ENCODE results near the gene SZRD1.
A peak's percentile ranks its signal among the peaks of the same experiment; 100 is the strongest.

Gene SZRD1

DNA sequence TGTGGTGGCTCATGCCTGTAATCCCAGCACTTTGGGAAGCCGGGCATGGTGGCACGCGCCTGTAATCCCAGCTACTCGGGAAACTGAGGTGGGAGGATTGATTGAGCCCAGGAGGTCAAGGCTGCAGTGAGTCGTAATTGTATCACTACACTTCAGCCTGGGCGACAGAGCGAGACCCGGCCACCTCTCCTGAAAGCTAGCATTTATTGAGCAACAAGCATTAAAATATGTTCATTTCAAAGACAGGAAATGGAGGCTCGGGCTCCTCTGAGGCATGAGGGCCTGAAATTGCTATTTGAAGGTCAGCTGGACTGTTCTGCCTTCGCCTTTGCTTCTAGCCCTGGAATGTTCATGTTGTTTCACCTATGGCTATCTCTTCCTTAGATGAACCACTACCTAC lies 35.7 kb downstream of the SZRD1 start:
- H3K27ac Mint-ChIP-seq = no peak overlapping the region
- H3K4me3 Mint-ChIP-seq = no peak overlapping the region
- H3K27me3 Mint-ChIP-seq = no peaks in the 10 kb centered on the region
- H3K36me3 Mint-ChIP-seq = no peaks in the 10 kb centered on the region
- H3K9me3 Mint-ChIP-seq (ENCODE audit: low read depth) = no peaks in the 10 kb centered on the region
- H3K4me1 Mint-ChIP-seq (ENCODE audit: low read depth) = no peaks in the 10 kb centered on the region

GRCh38 chr1:16405441-16405840 lies 38.4 kb downstream of the SZRD1 start:
- Mint-ChIP-seq H3K4me1 (ENCODE audit: low read depth) (no peaks in the 10 kb centered on the region), H3K27ac (no peak overlapping the region), H3K9me3 (ENCODE audit: low read depth) (no peaks in the 10 kb centered on the region), H3K4me3 (no peak overlapping the region), H3K27me3 (no peaks in the 10 kb centered on the region), H3K36me3 (no peaks in the 10 kb centered on the region)

DNA sequence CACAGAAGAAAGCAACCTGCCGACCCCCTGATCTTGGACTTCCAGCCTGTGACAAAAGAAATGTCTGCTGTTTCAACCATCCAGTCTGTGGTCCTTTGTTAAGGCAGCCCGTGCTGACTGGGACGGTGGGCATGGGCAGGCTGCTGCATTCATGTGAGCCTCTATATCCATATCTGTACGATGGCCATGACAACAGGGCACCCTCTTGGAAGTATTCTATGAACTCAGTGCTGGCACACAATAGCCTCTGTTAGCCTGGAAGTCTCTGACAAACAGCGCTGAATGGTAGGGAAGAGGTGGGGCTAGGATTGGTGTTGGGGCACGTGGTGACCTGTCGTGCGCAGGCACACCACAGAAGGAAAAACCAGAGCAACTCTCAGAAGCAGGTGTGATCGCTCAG lies 39.8 kb downstream of the SZRD1 start:
- Mint-ChIP-seq H3K4me1 (ENCODE audit: low read depth) (no peaks in the 10 kb centered on the region), H3K36me3 (no peaks in the 10 kb centered on the region), H3K27me3 (no peaks in the 10 kb centered on the region), H3K27ac (peak overlapping the region; percentile 28), H3K9me3 (ENCODE audit: low read depth) (no peaks in the 10 kb centered on the region), H3K4me3 (no peak overlapping the region)

- H3K36me3 Mint-ChIP-seq = no peaks in the 10 kb centered on the region
- H3K27ac Mint-ChIP-seq = no peak overlapping the region
- H3K9me3 Mint-ChIP-seq (ENCODE audit: low read depth) = no peaks in the 10 kb centered on the region
- no peaks in the 10 kb centered on the region for H3K4me1 Mint-ChIP-seq (ENCODE audit: low read depth)
- no peak overlapping the region for H3K4me3 Mint-ChIP-seq
- H3K27me3 Mint-ChIP-seq = no peaks in the 10 kb centered on the region
Measured at GRCh38 chr1:16409536-16410152, 42.6 kb downstream of the SZRD1 start.

DNA sequence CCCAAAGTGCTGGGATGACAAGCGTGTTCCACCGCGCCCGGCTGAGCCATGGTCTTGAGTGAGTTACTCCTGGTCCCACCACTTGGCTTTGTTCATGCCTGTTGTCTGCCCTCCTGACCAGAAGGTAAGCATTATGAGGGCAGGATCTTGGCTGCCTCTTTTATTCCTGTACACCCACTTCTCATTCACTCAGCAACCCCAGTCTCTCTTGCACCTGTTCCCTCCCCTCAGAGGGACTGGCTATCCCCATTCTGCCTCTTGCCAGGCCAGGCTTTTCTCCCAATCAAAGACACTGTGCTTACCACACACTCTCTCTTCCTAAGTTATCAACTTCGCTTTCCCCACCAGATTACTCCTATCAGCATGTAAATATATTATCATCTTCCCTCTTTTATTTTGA lies 43.8 kb downstream of the SZRD1 start:
- Mint-ChIP-seq H3K36me3 (no peaks in the 10 kb centered on the region), H3K27ac (no peak overlapping the region), H3K9me3 (ENCODE audit: low read depth) (no peaks in the 10 kb centered on the region), H3K4me3 (no peak overlapping the region), H3K4me1 (ENCODE audit: low read depth) (no peaks in the 10 kb centered on the region), H3K27me3 (no peaks in the 10 kb centered on the region)

GRCh38 chr1:16413191-16413590 lies 46.1 kb downstream of the SZRD1 start:
- no peaks in the 10 kb centered on the region for H3K27me3 Mint-ChIP-seq
- no peaks in the 10 kb centered on the region for H3K9me3 Mint-ChIP-seq (ENCODE audit: low read depth)
- no peaks in the 10 kb centered on the region for H3K36me3 Mint-ChIP-seq
- no peak overlapping the region for H3K27ac Mint-ChIP-seq
- peaks cover 3% of the 10 kb centered on the region for H3K4me1 Mint-ChIP-seq (ENCODE audit: low read depth)
- no peak overlapping the region for H3K4me3 Mint-ChIP-seq

DNA sequence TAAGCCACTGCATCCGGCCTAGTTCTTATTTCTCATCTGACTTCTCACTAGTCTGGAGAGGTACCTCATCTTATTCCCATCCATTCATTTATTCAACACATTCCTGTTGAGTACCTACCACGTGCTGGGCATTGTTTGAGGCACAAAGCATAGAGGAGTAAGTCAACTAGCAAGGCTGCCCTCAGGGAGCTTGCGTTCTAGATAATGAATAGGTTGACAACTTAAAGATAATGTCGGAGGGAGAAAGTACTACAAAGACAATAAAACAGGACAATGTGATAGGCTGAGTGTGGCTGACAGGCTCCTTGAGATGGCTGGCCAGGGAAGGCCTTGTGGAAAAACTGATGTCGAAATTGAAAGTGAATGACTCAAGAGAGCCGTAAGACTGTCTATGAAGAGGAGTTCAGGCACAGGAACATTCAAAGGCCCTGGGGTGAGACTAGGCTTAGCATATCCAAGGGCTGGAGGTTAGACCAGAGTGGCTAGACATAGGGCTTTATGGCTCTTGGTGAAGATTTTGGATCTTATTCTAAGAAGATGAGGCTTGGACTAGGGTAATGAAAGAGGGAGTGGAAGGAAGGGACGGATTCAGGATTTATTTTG lies 51.9 kb downstream of the SZRD1 start:
- Mint-ChIP-seq H3K9me3 (ENCODE audit: low read depth) (no peaks in the 10 kb centered on the region), H3K27ac (peak overlapping the region; percentile 75), H3K27me3 (no peaks in the 10 kb centered on the region), H3K4me3 (peak overlapping the region; percentile 44), H3K4me1 (ENCODE audit: low read depth) (peaks cover 32% of the 10 kb centered on the region), H3K36me3 (peaks cover 2% of the 10 kb centered on the region)

- Mint-ChIP-seq H3K4me1 (ENCODE audit: low read depth) (peaks cover 32% of the 10 kb centered on the region), H3K27me3 (no peaks in the 10 kb centered on the region), H3K9me3 (ENCODE audit: low read depth) (no peaks in the 10 kb centered on the region), H3K4me3 (peak overlapping the region; percentile 55), H3K27ac (peak overlapping the region; percentile 84), H3K36me3 (peaks cover 2% of the 10 kb centered on the region)
Measured at GRCh38 chr1:16420424-16421118, 53.5 kb downstream of the SZRD1 start.

- peaks cover 32% of the 10 kb centered on the region for H3K4me1 Mint-ChIP-seq (ENCODE audit: low read depth)
- H3K27ac Mint-ChIP-seq = peak overlapping the region; percentile 84
- H3K9me3 Mint-ChIP-seq (ENCODE audit: low read depth) = no peaks in the 10 kb centered on the region
- peaks cover 2% of the 10 kb centered on the region for H3K36me3 Mint-ChIP-seq
- no peak overlapping the region for H3K4me3 Mint-ChIP-seq
- H3K27me3 Mint-ChIP-seq = no peaks in the 10 kb centered on the region
Measured at GRCh38 chr1:16421201-16421600, 54.2 kb downstream of the SZRD1 start.

DNA sequence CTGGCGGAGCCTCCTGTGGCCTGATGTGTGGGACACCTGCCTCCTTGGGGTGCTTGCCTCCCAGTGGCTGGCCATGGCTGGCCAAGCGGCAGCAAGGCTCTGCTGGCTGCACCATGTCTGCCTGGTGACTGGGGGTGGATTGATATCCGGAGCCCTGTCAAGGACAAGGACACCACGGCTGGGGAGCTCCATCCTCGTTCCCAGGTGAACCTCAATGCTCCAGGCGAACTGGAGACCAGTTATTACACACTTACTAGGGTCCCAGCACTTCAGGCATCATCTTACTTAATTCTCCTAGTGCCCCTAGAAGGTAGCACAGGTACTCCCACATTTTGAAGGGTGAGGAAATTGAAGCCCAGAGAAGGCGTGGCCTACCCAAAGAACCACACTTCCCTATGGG lies 55.0 kb downstream of the SZRD1 start:
- Mint-ChIP-seq H3K4me3 (no peak overlapping the region), H3K9me3 (ENCODE audit: low read depth) (no peaks in the 10 kb centered on the region), H3K27me3 (no peaks in the 10 kb centered on the region), H3K4me1 (ENCODE audit: low read depth) (peaks cover 32% of the 10 kb centered on the region), H3K36me3 (peaks cover 2% of the 10 kb centered on the region), H3K27ac (no peak overlapping the region)

DNA sequence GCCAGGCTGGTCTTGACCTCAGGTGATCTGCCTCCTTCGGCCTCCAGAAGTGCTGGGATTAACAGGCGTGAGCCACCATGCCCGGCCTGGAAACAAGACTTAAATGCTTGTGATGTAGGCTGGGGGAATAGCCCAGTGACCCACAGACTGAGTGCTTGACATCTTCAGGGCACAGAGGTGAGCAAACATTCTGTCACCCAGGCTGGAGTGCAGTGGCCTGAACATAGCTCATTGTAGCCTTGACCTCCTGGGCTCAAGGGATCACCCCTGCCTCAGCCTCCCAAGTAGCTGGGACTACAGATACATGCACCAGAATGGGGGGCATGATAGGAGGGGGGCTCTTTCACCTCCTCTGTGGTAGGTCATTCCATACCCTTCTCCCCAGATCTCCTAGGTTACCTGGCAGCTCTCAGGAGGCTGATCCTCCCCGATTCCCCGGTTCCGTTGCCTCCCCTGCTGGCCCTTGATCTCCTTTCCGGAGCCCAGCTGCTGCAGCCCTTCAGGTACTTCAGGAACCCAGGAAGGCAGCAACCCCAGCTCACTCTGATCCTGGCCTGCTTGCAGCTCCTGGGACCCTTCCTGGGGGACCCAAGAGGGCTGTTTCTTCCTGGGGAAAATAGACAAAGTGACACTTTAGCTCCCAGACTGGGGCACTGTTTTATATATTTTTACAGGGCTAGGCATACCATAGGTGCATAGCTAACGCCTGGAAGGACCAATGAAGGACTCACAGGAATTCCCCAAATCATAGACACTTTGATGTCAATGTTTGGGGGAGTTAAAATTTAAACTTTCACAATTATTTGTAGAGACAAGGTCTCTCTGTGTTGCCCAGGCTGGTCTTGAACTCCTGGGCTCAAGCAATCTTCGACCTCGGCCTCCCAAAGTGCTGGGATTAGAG lies 58.3 kb downstream of the SZRD1 start:
- H3K4me1 Mint-ChIP-seq (ENCODE audit: low read depth) = peaks cover 14% of the 10 kb centered on the region
- no peaks in the 10 kb centered on the region for H3K27me3 Mint-ChIP-seq
- H3K27ac Mint-ChIP-seq = no peak overlapping the region

GRCh38 chr1:16430606-16431005 lies 63.6 kb downstream of the SZRD1 start:
- H3K27ac Mint-ChIP-seq = no peak overlapping the region
- H3K4me3 Mint-ChIP-seq = no peak overlapping the region
- H3K27me3 Mint-ChIP-seq = no peaks in the 10 kb centered on the region
- no peaks in the 10 kb centered on the region for H3K36me3 Mint-ChIP-seq
- no peaks in the 10 kb centered on the region for H3K9me3 Mint-ChIP-seq (ENCODE audit: low read depth)
- no peaks in the 10 kb centered on the region for H3K4me1 Mint-ChIP-seq (ENCODE audit: low read depth)

More for the DNA sequence above, 58.3 kb downstream of the SZRD1 start:
- Mint-ChIP-seq H3K36me3 (peaks cover 2% of the 10 kb centered on the region), H3K9me3 (ENCODE audit: low read depth) (no peaks in the 10 kb centered on the region), H3K4me3 (no peak overlapping the region)

GRCh38 chr1:16433030-16433429 lies 66.0 kb downstream of the SZRD1 start:
- no peaks in the 10 kb centered on the region for H3K9me3 Mint-ChIP-seq (ENCODE audit: low read depth)
- no peaks in the 10 kb centered on the region for H3K36me3 Mint-ChIP-seq
- H3K4me3 Mint-ChIP-seq = no peak overlapping the region
- H3K4me1 Mint-ChIP-seq (ENCODE audit: low read depth) = no peaks in the 10 kb centered on the region
- no peaks in the 10 kb centered on the region for H3K27me3 Mint-ChIP-seq
- H3K27ac Mint-ChIP-seq = no peak overlapping the region

- no peaks in the 10 kb centered on the region for H3K36me3 Mint-ChIP-seq
- H3K4me1 Mint-ChIP-seq (ENCODE audit: low read depth) = no peaks in the 10 kb centered on the region
- H3K9me3 Mint-ChIP-seq (ENCODE audit: low read depth) = no peaks in the 10 kb centered on the region
- no peak overlapping the region for H3K4me3 Mint-ChIP-seq
- H3K27ac Mint-ChIP-seq = no peak overlapping the region
- H3K27me3 Mint-ChIP-seq = no peaks in the 10 kb centered on the region
Measured at GRCh38 chr1:16434007-16434406, 67.0 kb downstream of the SZRD1 start.

GRCh38 chr1:16434501-16434900 lies 67.5 kb downstream of the SZRD1 start:
- Mint-ChIP-seq H3K36me3 (no peaks in the 10 kb centered on the region), H3K9me3 (ENCODE audit: low read depth) (no peaks in the 10 kb centered on the region), H3K27ac (no peak overlapping the region), H3K27me3 (no peaks in the 10 kb centered on the region), H3K4me3 (no peak overlapping the region), H3K4me1 (ENCODE audit: low read depth) (no peaks in the 10 kb centered on the region)

All from activated naive CD8-positive, alpha-beta T cell (primary cell).